MM.1S (cell line): ENCODE results near the gene FHIT.

Experiments used
- DNase-seq: peaks from one replicate; pipeline ENCODE4 v3.0.0-alpha.2; 2015
- H2AFZ ChIP-seq: fragments of 300-600 bp; sonication (generic); 2 replicates; pipeline ENCODE4 v1.6.0; 2016; ENCODE audit warnings: antibody characterized with exemption, low read length
- H3F3A ChIP-seq: fragments of 300-600 bp; sonication (generic); 2 replicates; pipeline ENCODE4 v1.6.1; 2016; ENCODE audit warnings: mild to moderate bottlenecking, antibody characterized with exemption, low read length, moderate library complexity, mixed read lengths; ENCODE audit not compliant: insufficient read depth
- H3K27ac ChIP-seq: fragments of 300-600 bp; sonication (generic); 2 replicates; pipeline ENCODE4 v1.5.1; 2016; ENCODE audit warnings: mild to moderate bottlenecking, low read length
- H3K27me3 ChIP-seq: fragments of 300-600 bp; sonication (generic); replicated peaks from 2 replicates; pipeline ENCODE4 v1.6.0; 2016; ENCODE audit warnings: low read length; ENCODE audit not compliant: insufficient read depth
- H3K36me3 ChIP-seq: fragments of 300-600 bp; sonication (generic); replicated peaks from 2 replicates; pipeline ENCODE4 v1.6.1; 2016; ENCODE audit warnings: mild to moderate bottlenecking, low read length, mixed read lengths; ENCODE audit not compliant: insufficient read depth
- H3K4me1 ChIP-seq: fragments of 300-600 bp; sonication (generic); 2 replicates; pipeline ENCODE4 v1.6.1; 2016; ENCODE audit warnings: low read length, mixed read lengths
- H3K4me2 ChIP-seq: fragments of 300-600 bp; sonication (generic); 2 replicates; pipeline ENCODE4 v1.6.0; 2016; ENCODE audit warnings: low read depth, low read length
- H3K4me3 ChIP-seq: fragments of 300-600 bp; sonication (generic); 2 replicates; pipeline ENCODE4 v1.5.1; 2016; ENCODE audit warnings: low read length, mixed read lengths
- H3K79me2 ChIP-seq: fragments of 300-600 bp; sonication (generic); 2 replicates; pipeline ENCODE4 v1.6.1; 2016; ENCODE audit warnings: mixed run types, low read length, mixed read lengths
- H3K9ac ChIP-seq: fragments of 300-600 bp; sonication (generic); 2 replicates; pipeline ENCODE4 v1.6.1; 2016; ENCODE audit warnings: low read length, mixed read lengths
- H3K9me2 ChIP-seq: fragments of 300-600 bp; sonication (generic); replicated peaks from 2 replicates; pipeline ENCODE4 v1.6.1; 2016; ENCODE audit warnings: mild to moderate bottlenecking, low read length, mixed read lengths; ENCODE audit not compliant: insufficient read depth
- H3K9me3 ChIP-seq: fragments of 300-600 bp; sonication (generic); replicated peaks from 2 replicates; pipeline ENCODE4 v1.6.1; 2016; ENCODE audit warnings: mild to moderate bottlenecking, low read length, mixed read lengths; ENCODE audit not compliant: insufficient read depth
- H4K20me1 ChIP-seq: fragments of 300-600 bp; sonication (generic); 2 replicates; pipeline ENCODE4 v1.6.1; 2016; ENCODE audit warnings: mild to moderate bottlenecking, low read length, moderate library complexity, mixed read lengths; ENCODE audit not compliant: insufficient read depth
- CTCF ChIP-seq: fragments of 300-600 bp; sonication (generic); IDR thresholded peaks from 2 replicates; pipeline ENCODE4 v1.5.1; 2016; ENCODE audit warnings: antibody characterized with exemption, low read length, mixed read lengths
- EZH2 ChIP-seq: fragments of 300-600 bp; sonication (generic); optimal IDR thresholded peaks from 2 replicates; pipeline ENCODE3; 2017; ENCODE audit warnings: low read depth, mild to moderate bottlenecking, antibody characterized with exemption, low read length, mixed read lengths
- EZH2phosphoT487 ChIP-seq: fragments of 300-600 bp; sonication (generic); IDR thresholded peaks from 2 replicates; pipeline ENCODE4 v1.6.1; 2018; ENCODE audit warnings: antibody characterized with exemption, low read length

The FHIT gene

DNA sequence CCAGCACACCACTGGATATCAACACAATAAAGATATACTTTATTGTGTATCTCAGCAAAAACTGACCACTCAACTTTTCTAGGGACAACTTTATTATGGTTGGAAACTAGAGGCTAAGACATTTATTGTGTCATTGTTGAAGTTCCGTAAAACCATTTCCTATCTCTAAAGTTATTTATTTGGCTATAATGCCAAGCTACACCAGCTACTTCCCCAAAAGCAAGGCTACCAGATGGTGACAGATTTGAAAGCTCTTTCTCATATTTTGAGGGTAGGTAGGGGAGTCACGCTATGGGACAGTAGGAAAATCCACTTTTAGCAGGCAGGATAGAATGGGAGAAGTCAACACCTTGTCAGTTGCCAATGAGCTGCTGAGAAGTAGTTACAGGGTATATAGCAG, 1366.8 kb downstream of the FHIT start:
- TF ChIP-seq CTCF (no peak), EZH2phosphoT487 (no peak), EZH2 (no peak)
- no peak for DNase-seq
- no peak overlapping the region for H3K9ac ChIP-seq
- H3K9me2 ChIP-seq, result no peaks in the 10 kb centered on the region
- no peak overlapping the region for H3K27ac ChIP-seq
- H3K27me3 ChIP-seq, result no peaks in the 10 kb centered on the region
- no peaks in the 10 kb centered on the region for H3K36me3 ChIP-seq
- no peaks in the 10 kb centered on the region for H3K4me1 ChIP-seq
- no peak overlapping the region for H3K4me3 ChIP-seq
- no peaks in the 10 kb centered on the region for H3K79me2 ChIP-seq
- H3K9me3 ChIP-seq, result no peaks in the 10 kb centered on the region
- no peaks in the 10 kb centered on the region for H4K20me1 ChIP-seq
- no peak overlapping the region for H2AFZ ChIP-seq
- no peak overlapping the region for H3K4me2 ChIP-seq
- H3F3A ChIP-seq, result no peaks in the 10 kb centered on the region

DNA sequence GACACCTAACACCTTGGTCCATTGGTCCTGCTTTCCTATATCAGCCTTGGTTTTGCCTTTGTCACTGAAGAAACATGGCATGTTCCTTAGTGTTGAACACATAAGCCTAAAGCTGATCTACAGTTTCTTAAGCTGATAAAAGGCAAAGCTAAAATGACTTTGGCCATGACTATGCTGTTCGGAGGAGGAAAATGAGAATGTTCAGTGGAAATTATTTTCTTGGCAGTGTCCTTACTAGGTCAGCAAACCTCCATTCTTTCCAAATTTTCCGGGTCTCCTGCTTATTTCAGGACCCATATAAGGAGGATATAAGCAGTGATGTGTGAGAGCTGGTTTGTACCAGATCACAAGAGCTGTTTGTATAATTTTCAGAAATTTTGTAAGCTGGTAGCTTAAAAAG, 1368.5 kb downstream of the FHIT start:
- no peak overlapping the region for H3K9ac ChIP-seq
- H3K27ac ChIP-seq, result no peak overlapping the region
- no peaks in the 10 kb centered on the region for H3K4me1 ChIP-seq
- H3K9me2 ChIP-seq, result no peaks in the 10 kb centered on the region
- H3F3A ChIP-seq, result no peaks in the 10 kb centered on the region
- H3K79me2 ChIP-seq, result no peaks in the 10 kb centered on the region
- H3K36me3 ChIP-seq, result no peaks in the 10 kb centered on the region
- no peak overlapping the region for H3K4me2 ChIP-seq
- TF ChIP-seq EZH2phosphoT487 (no peak), EZH2 (no peak), CTCF (no peak)
- no peaks in the 10 kb centered on the region for H3K27me3 ChIP-seq
- DNase-seq, result no peak
- H3K4me3 ChIP-seq, result no peak overlapping the region
- no peak overlapping the region for H2AFZ ChIP-seq
- no peaks in the 10 kb centered on the region for H3K9me3 ChIP-seq
- no peaks in the 10 kb centered on the region for H4K20me1 ChIP-seq

GRCh38 chr3:59880717-59881116, 1370.5 kb downstream of the FHIT start:
- Histone ChIP-seq H2AFZ (no peak overlapping the region), H3K9me2 (no peaks in the 10 kb centered on the region), H4K20me1 (no peaks in the 10 kb centered on the region), H3K36me3 (no peaks in the 10 kb centered on the region), H3K27me3 (no peaks in the 10 kb centered on the region), H3K9me3 (no peaks in the 10 kb centered on the region), H3K27ac (no peak overlapping the region), H3K4me2 (no peak overlapping the region), H3K4me1 (no peaks in the 10 kb centered on the region), H3F3A (no peaks in the 10 kb centered on the region), H3K4me3 (no peak overlapping the region), H3K79me2 (no peaks in the 10 kb centered on the region), H3K9ac (no peak overlapping the region)
- TF ChIP-seq EZH2phosphoT487, result no peak
- no peak for TF ChIP-seq EZH2
- no peak for TF ChIP-seq CTCF
- DNase-seq, result no peak
